ENCODE data around the gene TCF25. TPM values are rescaled to one million over a fixed set of nuclear protein-coding genes. Genes with fewer than 3 reads are reported as not detected.

TCF25 gene
- total and polyA plus RNA-seq, 2 experiments from 2014 or later: 95.4 to 143 TPM

DNA sequence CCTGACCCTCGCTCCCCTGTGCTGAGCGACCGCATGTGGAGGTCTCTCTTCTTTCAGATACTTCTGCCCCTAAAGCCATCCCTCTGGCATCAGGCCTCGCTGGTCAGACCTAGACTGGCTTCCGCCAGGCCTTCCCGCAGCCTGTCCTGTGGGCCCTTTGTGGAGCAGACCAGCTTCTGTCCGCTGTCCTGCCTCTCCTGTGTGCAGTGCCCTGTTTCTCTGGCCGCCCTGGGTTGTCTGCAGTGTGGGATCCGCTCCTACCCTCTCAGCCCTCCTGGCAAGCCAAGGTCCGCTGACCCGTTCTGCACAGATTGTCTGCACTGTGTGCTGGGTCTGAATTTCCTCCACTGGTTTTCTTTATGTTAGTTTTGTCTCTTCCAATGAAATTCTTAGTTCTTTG is 23.8 kb downstream of the TCF25 start:
- H3K27ac Mint-ChIP-seq: no peak overlapping the region
- no peaks in the 10 kb centered on the region for H3K9me3 Mint-ChIP-seq
- H3K4me3 Mint-ChIP-seq: no peak overlapping the region
- DNase-seq (ENCODE audit: low spot score) (no peak), ATAC-seq (no peak)
- no peaks in the 10 kb centered on the region for H3K4me1 ChIP-seq (ENCODE audit: insufficient read depth)
- H3K79me2 ChIP-seq (replicated peaks; ENCODE audit: insufficient read depth): no peaks in the 10 kb centered on the region
- no peaks in the 10 kb centered on the region for H3K27me3 ChIP-seq (ENCODE audit: insufficient read depth)
- no peak overlapping the region for H3K4me3 ChIP-seq
- H3F3A ChIP-seq (replicated peaks; ENCODE audit: low read depth): 0 out of 2 replicates have a peak, but pooled peaks cover 7% of the 10 kb centered on the region
- TF ChIP-seq, protein P1, sequence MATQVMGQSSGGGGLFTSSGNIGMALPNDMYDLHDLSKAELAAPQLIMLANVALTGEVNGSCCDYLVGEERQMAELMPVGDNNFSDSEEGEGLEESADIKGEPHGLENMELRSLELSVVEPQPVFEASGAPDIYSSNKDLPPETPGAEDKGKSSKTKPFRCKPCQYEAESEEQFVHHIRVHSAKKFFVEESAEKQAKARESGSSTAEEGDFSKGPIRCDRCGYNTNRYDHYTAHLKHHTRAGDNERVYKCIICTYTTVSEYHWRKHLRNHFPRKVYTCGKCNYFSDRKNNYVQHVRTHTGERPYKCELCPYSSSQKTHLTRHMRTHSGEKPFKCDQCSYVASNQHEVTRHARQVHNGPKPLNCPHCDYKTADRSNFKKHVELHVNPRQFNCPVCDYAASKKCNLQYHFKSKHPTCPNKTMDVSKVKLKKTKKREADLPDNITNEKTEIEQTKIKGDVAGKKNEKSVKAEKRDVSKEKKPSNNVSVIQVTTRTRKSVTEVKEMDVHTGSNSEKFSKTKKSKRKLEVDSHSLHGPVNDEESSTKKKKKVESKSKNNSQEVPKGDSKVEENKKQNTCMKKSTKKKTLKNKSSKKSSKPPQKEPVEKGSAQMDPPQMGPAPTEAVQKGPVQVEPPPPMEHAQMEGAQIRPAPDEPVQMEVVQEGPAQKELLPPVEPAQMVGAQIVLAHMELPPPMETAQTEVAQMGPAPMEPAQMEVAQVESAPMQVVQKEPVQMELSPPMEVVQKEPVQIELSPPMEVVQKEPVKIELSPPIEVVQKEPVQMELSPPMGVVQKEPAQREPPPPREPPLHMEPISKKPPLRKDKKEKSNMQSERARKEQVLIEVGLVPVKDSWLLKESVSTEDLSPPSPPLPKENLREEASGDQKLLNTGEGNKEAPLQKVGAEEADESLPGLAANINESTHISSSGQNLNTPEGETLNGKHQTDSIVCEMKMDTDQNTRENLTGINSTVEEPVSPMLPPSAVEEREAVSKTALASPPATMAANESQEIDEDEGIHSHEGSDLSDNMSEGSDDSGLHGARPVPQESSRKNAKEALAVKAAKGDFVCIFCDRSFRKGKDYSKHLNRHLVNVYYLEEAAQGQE (IDR thresholded peaks at IDR 0.05; ENCODE audit: unreplicated experiment): no peak
- TF ChIP-seq ETS1 (IDR thresholded peaks at IDR 0.05) (no peak), EZH2phosphoT487 (IDR thresholded peaks at IDR 0.05; ENCODE audit: unreplicated experiment) (no peak), ZNF114 (CRISPR knock-in tag; IDR thresholded peaks at IDR 0.05) (no peak), JUNB (IDR thresholded peaks at IDR 0.05; ENCODE audit: unreplicated experiment) (no peak), NANOG (IDR thresholded peaks at IDR 0.05; ENCODE audit: borderline replicate concordance) (no peak), POLR2AphosphoS5 (IDR thresholded peaks at IDR 0.05; ENCODE audit: low read depth) (no peak), CREB1 (CRISPR knock-in tag; IDR thresholded peaks at IDR 0.05; ENCODE audit: low read depth) (no peak), CTCF (conservative IDR thresholded peaks at IDR 0.05; ENCODE audit: low read depth in 2 of 2) (no peak), STAT1 (IDR thresholded peaks at IDR 0.05; ENCODE audit: unreplicated experiment) (no peak), ZNF462 (CRISPR knock-in tag; IDR thresholded peaks at IDR 0.05) (no peak), EZH2 (IDR thresholded peaks at IDR 0.05; ENCODE audit: low read depth, unreplicated experiment) (no peak), ZNF331 (CRISPR knock-in tag; IDR thresholded peaks at IDR 0.05; ENCODE audit: low read depth) (no peak)
- no peaks in the 10 kb centered on the region for H3K4me1 Mint-ChIP-seq
- H2AFZ ChIP-seq: no peak overlapping the region
- no peaks in the 10 kb centered on the region for H3K9me2 ChIP-seq (ENCODE audit: insufficient read depth)
- no peak overlapping the region for H3K4me2 ChIP-seq
- no peak overlapping the region for H3K27ac ChIP-seq (ENCODE audit: low read depth)
- H3K27me3 Mint-ChIP-seq (ENCODE audit: insufficient read depth, low read depth, poor library complexity): peaks cover 4% of the 10 kb centered on the region
- no peaks in the 10 kb centered on the region; the same call in 1 of the 2 replicates for H4K20me1 ChIP-seq (replicated peaks; ENCODE audit: insufficient read depth)
- peaks cover 51% of the 10 kb centered on the region for H3K36me3 Mint-ChIP-seq (ENCODE audit: low read depth)
- peaks cover 10% of the 10 kb centered on the region; the same call in 1 of the 2 replicates for H3K36me3 ChIP-seq (ENCODE audit: insufficient read depth)

Data from GM23338 (cell line).